Stimulated activated naive CD8-positive, alpha-beta T cell treated with anti-CD3 and anti-CD28 coated beads, Interleukin-15, amount 100 ng/mL, for 72 hours (primary cell): ENCODE measurements around the gene LIMS4.
A peak's percentile ranks its signal among the peaks of the same experiment; 100 is the strongest.
"Not testable (repeated sequence)": the region's sequence is repeated elsewhere in the genome, so short reads cannot be mapped to it uniquely, and the experiment has no call there.

Experiments
- ATAC-seq: fragments of 150-1000 bp; cut with Tn5 transposase; 2 replicates; pipeline ENCODE4 v1.10.0; 2021; ENCODE audit warnings: mild to moderate bottlenecking, moderate library complexity
- DNase-seq, 2 donors: peaks; one replicate each; pipeline ENCODE4 v3.0.0; 2021 to 2022
- H3K27ac Mint-ChIP-seq, 2 donors: one replicate each; pipeline ENCODE4 v1.8.0; 2022; ENCODE audit warnings: mild to moderate bottlenecking in 2 of 2, mixed read lengths in 2 of 2, moderate library complexity in 2 of 2
- H3K27me3 Mint-ChIP-seq: one replicate; pipeline ENCODE4 v1.8.0; 2022; ENCODE audit warnings: mixed read lengths
- H3K4me1 Mint-ChIP-seq: one replicate; pipeline ENCODE4 v1.8.0; 2022; ENCODE audit warnings: mild to moderate bottlenecking, mixed read lengths
- H3K4me3 Mint-ChIP-seq, 2 donors: one replicate each; pipeline ENCODE4 v1.8.0; 2022; ENCODE audit warnings: mild to moderate bottlenecking in 2 of 2, mixed read lengths in 2 of 2, moderate library complexity in 1 of 2
- H3K9me3 Mint-ChIP-seq, 2 donors: one replicate each; pipeline ENCODE4 v1.8.0; 2022; ENCODE audit warnings: mixed read lengths in 2 of 2

LIMS4 gene

GRCh38 chr2:110420641-110421354 lies 51.8 kb downstream of the LIMS4 start:
- not testable (repeated sequence) for H3K27ac Mint-ChIP-seq, H3K9me3 Mint-ChIP-seq, H3K4me3 Mint-ChIP-seq, H3K27me3 Mint-ChIP-seq, ATAC-seq, DNase-seq, H3K4me1 Mint-ChIP-seq

GRCh38 chr2:110407142-110407541 lies 65.5 kb downstream of the LIMS4 start:
- H3K27me3 Mint-ChIP-seq, H3K4me1 Mint-ChIP-seq, ATAC-seq, H3K4me3 Mint-ChIP-seq, H3K27ac Mint-ChIP-seq, DNase-seq, H3K9me3 Mint-ChIP-seq: not testable (repeated sequence)

GRCh38 chr2:110404988-110405387 lies 67.6 kb downstream of the LIMS4 start:
- not testable (repeated sequence) for H3K4me1 Mint-ChIP-seq, H3K9me3 Mint-ChIP-seq, H3K4me3 Mint-ChIP-seq, H3K27ac Mint-ChIP-seq, DNase-seq, H3K27me3 Mint-ChIP-seq, ATAC-seq

- not testable (repeated sequence) for ATAC-seq, H3K27me3 Mint-ChIP-seq, H3K27ac Mint-ChIP-seq, DNase-seq, H3K9me3 Mint-ChIP-seq, H3K4me3 Mint-ChIP-seq, H3K4me1 Mint-ChIP-seq
These were observed 68.4 kb downstream of the LIMS4 start for GRCh38 chr2:110404246-110404645.

- not testable (repeated sequence) for H3K4me1 Mint-ChIP-seq, H3K4me3 Mint-ChIP-seq, H3K9me3 Mint-ChIP-seq, H3K27me3 Mint-ChIP-seq, DNase-seq, H3K27ac Mint-ChIP-seq
- ATAC-seq = peak; percentile 67
These were observed 71.5 kb downstream of the LIMS4 start for GRCh38 chr2:110401001-110401618.

- ATAC-seq, H3K4me1 Mint-ChIP-seq, H3K27ac Mint-ChIP-seq, H3K27me3 Mint-ChIP-seq, H3K4me3 Mint-ChIP-seq, H3K9me3 Mint-ChIP-seq, DNase-seq: not testable (repeated sequence)
These were observed 73.2 kb downstream of the LIMS4 start for GRCh38 chr2:110399378-110399777.

GRCh38 chr2:110395990-110396389 lies 76.6 kb downstream of the LIMS4 start:
- ATAC-seq, H3K4me3 Mint-ChIP-seq, H3K9me3 Mint-ChIP-seq, H3K27ac Mint-ChIP-seq, H3K4me1 Mint-ChIP-seq, DNase-seq, H3K27me3 Mint-ChIP-seq: not testable (repeated sequence)
